PC-9 (cell line): ENCODE results near the gene GABRG2. TPM values are rescaled to one million over a fixed set of nuclear protein-coding genes. Genes with fewer than 3 reads are reported as not detected.

Experiments
- BruUV-seq: library from RNA; stranded (reverse); fragments of 400-500 nt; replicated peaks from 2 replicates; lab custom pipeline; 2021; lab: Mats Ljungman, UMichigan
- CTCF ChIA-PET: fragments of 300-600 bp; sonication (Branson Sonifier 250); formaldehyde crosslinking; loops from one replicate; lab custom pipeline; 2022; ENCODE audit warnings: antibody characterized with exemption; lab: Charles Lee
- POLR2A ChIA-PET: fragments of 300-600 bp; sonication (Branson Sonifier 250); formaldehyde crosslinking; loops from one replicate; lab custom pipeline; 2022; ENCODE audit warnings: antibody characterized with exemption; ENCODE audit not compliant: unreplicated experiment; lab: Charles Lee
- DNase-seq, 2 experiments: peaks; one replicate each; pipeline versions ENCODE4 v3.0.0 to v3.0.0-alpha.2; 2015 to 2022; ENCODE audit warnings: mixed read lengths in 1 of 2
- H2AFZ ChIP-seq: fragments of 200-600 bp; sonication (generic); 2 replicates; pipeline ENCODE4 v1.8.1; 2017; ENCODE audit warnings: antibody characterized with exemption
- H3F3A ChIP-seq: fragments of 200-600 bp; sonication (generic); 2 replicates; pipeline ENCODE4 v1.8.1; 2017; ENCODE audit warnings: antibody characterized with exemption, mild to moderate bottlenecking, low read depth; ENCODE audit not compliant: insufficient read depth
- H3K27ac ChIP-seq: fragments of 200-600 bp; sonication (generic); 2 replicates; pipeline ENCODE4 v1.6.1; 2016; ENCODE audit warnings: mixed run types
- H3K27me3 ChIP-seq: fragments of 200-600 bp; sonication (generic); 2 replicates; pipeline ENCODE4 v1.6.1; 2016; ENCODE audit warnings: low read depth, mixed run types; ENCODE audit not compliant: insufficient read depth
- H3K36me3 ChIP-seq: fragments of 200-600 bp; sonication (generic); 2 replicates; pipeline ENCODE4 v1.6.1; 2016; ENCODE audit warnings: low read depth, mixed run types
- H3K4me1 ChIP-seq: fragments of 200-600 bp; sonication (generic); replicated peaks from 2 replicates; pipeline ENCODE4 v1.6.1; 2016; ENCODE audit warnings: mixed run types; ENCODE audit not compliant: insufficient read depth
- H3K4me2 ChIP-seq: fragments of 200-600 bp; sonication (generic); 2 replicates; pipeline ENCODE4 v1.6.1; 2017; ENCODE audit warnings: mixed run types
- H3K4me3 ChIP-seq: fragments of 200-600 bp; sonication (generic); 2 replicates; pipeline ENCODE4 v1.6.1; 2016; ENCODE audit warnings: mixed run types
- H3K79me2 ChIP-seq: fragments of 200-600 bp; sonication (generic); 2 replicates; pipeline ENCODE4 v1.6.1; 2017; ENCODE audit warnings: low read depth, mixed run types
- H3K9me2 ChIP-seq: fragments of 200-600 bp; sonication (generic); 2 replicates; pipeline ENCODE4 v1.8.1; 2017; ENCODE audit warnings: mild to moderate bottlenecking; ENCODE audit not compliant: insufficient read depth
- H3K9me3 ChIP-seq: fragments of 200-600 bp; sonication (generic); 2 replicates; pipeline ENCODE4 v1.8.1; 2016; ENCODE audit warnings: low read depth; ENCODE audit not compliant: insufficient read depth
- H4K20me1 ChIP-seq: fragments of 200-600 bp; sonication (generic); 2 replicates; pipeline ENCODE4 v1.8.1; 2017; ENCODE audit not compliant: insufficient read depth
- EZH2 ChIP-seq: fragments of 200-600 bp; sonication (generic); IDR thresholded peaks from 2 replicates; pipeline ENCODE4 v1.8.0; 2017; ENCODE audit warnings: antibody characterized with exemption, low read depth
- intact Hi-C: fragments of 100-400 bp; cut with micrococcal nuclease; formaldehyde crosslinking; loops from one replicate; pipeline ENCODE4 v1.10.0; 2022; ENCODE audit not compliant: unreplicated experiment
- total RNA-seq: library from RNA; stranded (reverse); gene quantifications from 2 replicates; pipeline ENCODE4 v1.2.3, GENCODE V29; 2021
- TF ChIP-seq, protein P1 (sequence below): fragments of 200-600 bp; sonication (generic); conservative IDR thresholded peaks from 2 replicates; pipeline ENCODE4 v1.6.1; 2017; ENCODE audit warnings: mixed run types, antibody characterized with exemption, mild to moderate bottlenecking, moderate library complexity

GABRG2 gene
- total RNA-seq, 1 experiment from 2014 or later = not detected

DNA sequence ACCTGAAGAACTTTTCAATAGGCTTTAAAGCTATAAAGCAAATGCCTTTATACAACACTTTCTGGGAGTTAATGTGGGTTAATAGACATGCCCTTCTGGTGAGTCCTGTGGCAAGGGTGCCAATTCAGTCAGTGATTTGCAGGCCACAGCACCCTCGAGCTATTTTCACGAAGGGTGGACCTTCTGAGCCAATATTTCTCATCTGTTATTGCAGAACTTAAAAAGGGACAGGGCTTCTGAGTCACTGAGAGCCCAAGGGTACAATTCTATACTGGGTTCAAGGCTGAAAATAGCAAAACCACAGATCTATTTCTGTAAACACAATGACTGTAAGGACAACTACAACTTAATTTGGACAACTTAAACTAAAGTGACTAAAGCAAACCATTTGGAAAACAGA is 92.8 kb downstream of the GABRG2 start:
- DNase-seq = no peak
- no peaks in the 10 kb centered on the region for H3K27me3 ChIP-seq
- no peaks in the 10 kb centered on the region for H4K20me1 ChIP-seq
- H3K4me3 ChIP-seq = no peak overlapping the region
- ChIA-PET POLR2A (no interaction called here), CTCF (no interaction called here)
- intact Hi-C loops = no loop called here
- no peaks in the 10 kb centered on the region for H3K79me2 ChIP-seq
- H3K36me3 ChIP-seq = no peaks in the 10 kb centered on the region
- TF ChIP-seq, protein P1, sequence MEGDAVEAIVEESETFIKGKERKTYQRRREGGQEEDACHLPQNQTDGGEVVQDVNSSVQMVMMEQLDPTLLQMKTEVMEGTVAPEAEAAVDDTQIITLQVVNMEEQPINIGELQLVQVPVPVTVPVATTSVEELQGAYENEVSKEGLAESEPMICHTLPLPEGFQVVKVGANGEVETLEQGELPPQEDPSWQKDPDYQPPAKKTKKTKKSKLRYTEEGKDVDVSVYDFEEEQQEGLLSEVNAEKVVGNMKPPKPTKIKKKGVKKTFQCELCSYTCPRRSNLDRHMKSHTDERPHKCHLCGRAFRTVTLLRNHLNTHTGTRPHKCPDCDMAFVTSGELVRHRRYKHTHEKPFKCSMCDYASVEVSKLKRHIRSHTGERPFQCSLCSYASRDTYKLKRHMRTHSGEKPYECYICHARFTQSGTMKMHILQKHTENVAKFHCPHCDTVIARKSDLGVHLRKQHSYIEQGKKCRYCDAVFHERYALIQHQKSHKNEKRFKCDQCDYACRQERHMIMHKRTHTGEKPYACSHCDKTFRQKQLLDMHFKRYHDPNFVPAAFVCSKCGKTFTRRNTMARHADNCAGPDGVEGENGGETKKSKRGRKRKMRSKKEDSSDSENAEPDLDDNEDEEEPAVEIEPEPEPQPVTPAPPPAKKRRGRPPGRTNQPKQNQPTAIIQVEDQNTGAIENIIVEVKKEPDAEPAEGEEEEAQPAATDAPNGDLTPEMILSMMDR = no peak
- no peak for TF ChIP-seq EZH2
- BruUV-seq = no TSS peak
- H3F3A ChIP-seq = no peaks in the 10 kb centered on the region
- no peaks in the 10 kb centered on the region for H3K4me1 ChIP-seq
- H2AFZ ChIP-seq = no peak overlapping the region
- H3K9me3 ChIP-seq = no peaks in the 10 kb centered on the region
- no peak overlapping the region for H3K27ac ChIP-seq
- H3K9me2 ChIP-seq = no peaks in the 10 kb centered on the region
- H3K4me2 ChIP-seq = no peak overlapping the region

- H4K20me1 ChIP-seq = no peaks in the 10 kb centered on the region
- no peaks in the 10 kb centered on the region for H3K27me3 ChIP-seq
- no peaks in the 10 kb centered on the region for H3K36me3 ChIP-seq
- H3K27ac ChIP-seq = no peak overlapping the region
- TF ChIP-seq, protein P1 = no peak
- no peak for TF ChIP-seq EZH2
- H3K4me1 ChIP-seq = no peaks in the 10 kb centered on the region
- H3K79me2 ChIP-seq = no peaks in the 10 kb centered on the region
- no peaks in the 10 kb centered on the region for H3K9me3 ChIP-seq
- no peak overlapping the region for H2AFZ ChIP-seq
- intact Hi-C loops = no loop called here
- no TSS peak for BruUV-seq
- ChIA-PET CTCF (no interaction called here), POLR2A (no interaction called here)
- H3F3A ChIP-seq = no peaks in the 10 kb centered on the region
- no peak overlapping the region for H3K4me3 ChIP-seq
- no peak overlapping the region for H3K4me2 ChIP-seq
- no peaks in the 10 kb centered on the region for H3K9me2 ChIP-seq
- DNase-seq = no peak
These were observed 96.1 kb downstream of the GABRG2 start for GRCh38 chr5:162163663-162164062.

DNA sequence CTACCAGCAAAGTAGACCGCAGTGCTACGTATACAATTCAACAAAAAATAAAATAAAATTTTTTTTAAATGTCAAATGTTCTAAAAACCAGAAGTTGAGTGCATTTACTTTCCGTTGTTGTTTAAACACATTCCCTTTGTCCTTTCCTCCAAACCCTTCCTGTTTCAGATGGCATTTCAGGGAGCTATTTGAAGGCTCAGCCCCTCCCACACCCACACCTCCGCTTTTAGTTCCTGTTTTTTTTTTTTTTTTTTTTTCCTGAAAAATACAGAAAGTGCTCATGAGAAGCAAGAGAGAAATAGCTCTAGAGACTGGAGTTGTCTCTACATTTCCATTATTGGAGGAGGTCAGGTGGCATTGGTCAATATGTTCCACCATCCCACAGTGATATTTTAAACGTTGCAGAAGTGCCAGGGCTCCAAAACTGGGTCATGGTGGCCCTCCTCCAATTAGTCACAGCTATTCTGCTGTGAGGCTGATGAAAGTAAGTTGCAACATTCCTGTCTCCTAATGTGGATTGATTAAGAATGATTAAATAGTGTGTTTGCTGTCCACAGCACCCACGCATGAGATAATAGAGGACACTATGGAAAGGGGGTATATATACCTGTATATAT is 106.9 kb downstream of the GABRG2 start:
- H2AFZ ChIP-seq = no peak overlapping the region
- no peaks in the 10 kb centered on the region for H4K20me1 ChIP-seq
- POLR2A ChIA-PET = no interaction called here
- H3K4me3 ChIP-seq = no peak overlapping the region
- H3F3A ChIP-seq = no peaks in the 10 kb centered on the region
- H3K9me3 ChIP-seq = no peaks in the 10 kb centered on the region
- H3K79me2 ChIP-seq = no peaks in the 10 kb centered on the region
- no peaks in the 10 kb centered on the region for H3K27me3 ChIP-seq
- no peaks in the 10 kb centered on the region for H3K9me2 ChIP-seq
- H3K4me2 ChIP-seq = no peak overlapping the region
- H3K4me1 ChIP-seq = no peaks in the 10 kb centered on the region
- no peak for DNase-seq
- no peak for TF ChIP-seq EZH2
- TF ChIP-seq, protein P1 = no peak
- H3K36me3 ChIP-seq = no peaks in the 10 kb centered on the region
- H3K27ac ChIP-seq = no peak overlapping the region
- intact Hi-C loops = no loop called here
- CTCF ChIA-PET = no interaction called here
- BruUV-seq = no TSS peak
